ENCODE measurements around the gene SYNE2. TPM values are rescaled to one million over a fixed set of nuclear protein-coding genes. Genes with fewer than 3 reads are reported as not detected.
A peak's percentile ranks its signal among the peaks of the same experiment; 100 is the strongest.

The SYNE2 gene
- total and polyA plus RNA-seq, 10 of the 15 experiments (the other 5 are each of a cell fraction or from before 2014, with no cell fraction given) = 2.1 to 52.7 (median 38.1) TPM

DNA sequence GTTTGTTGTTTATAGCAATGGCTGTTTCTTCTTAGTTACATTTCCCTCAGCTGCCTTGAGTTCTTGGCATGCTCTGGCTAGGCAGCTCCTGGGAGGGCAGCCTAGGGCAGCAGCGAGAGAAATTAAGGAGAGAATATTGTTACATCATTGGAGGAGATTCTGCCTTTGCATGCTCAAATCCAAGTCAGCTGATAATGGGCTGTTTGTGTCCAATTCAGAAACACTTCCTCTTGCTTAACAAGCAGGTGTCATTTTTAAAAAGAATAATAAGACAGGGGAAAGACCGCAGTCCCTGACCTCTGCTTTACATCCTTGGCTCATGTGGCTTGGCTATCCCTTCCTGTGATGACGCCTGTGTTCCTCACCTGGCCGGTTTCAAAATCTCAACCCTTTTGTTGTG lies 364.5 kb downstream of the SYNE2 start (continued):
- TF ChIP-seq IKZF2 (IDR thresholded peaks at IDR 0.05) = peak; percentile 38 to 70; a peak in 3 of 4 replicates
- TF ChIP-seq NFXL1 (IDR thresholded peaks at IDR 0.05; ENCODE audit: borderline replicate concordance) = no peak
- 0 out of 2 replicates have a peak, but pooled peaks have one; percentile 27 for TF ChIP-seq MTA3 (IDR thresholded peaks at IDR 0.05; ENCODE audit: borderline replicate concordance, low read length)
- peak; percentile 58; the same call in 1 of the 2 replicates for TF ChIP-seq MTA2 (IDR thresholded peaks at IDR 0.05; ENCODE audit: low read depth)
- TF ChIP-seq JUNB (IDR thresholded peaks at IDR 0.05) = no peak
- TF ChIP-seq ATF7 (IDR thresholded peaks at IDR 0.05; ENCODE audit: low read depth) = 0 out of 2 replicates have a peak, but pooled peaks have one; percentile 14
- peak; percentile 51; the same call in 1 of the 2 replicates for TF ChIP-seq SPI1 (IDR thresholded peaks at IDR 0.05; ENCODE audit: borderline replicate concordance, insufficient read depth, low read depth, low read length)
- TF ChIP-seq CBFB (IDR thresholded peaks at IDR 0.05; ENCODE audit: low read depth) = 0 out of 2 replicates have a peak, but pooled peaks have one; percentile 36
- TF ChIP-seq NR2F1 (conservative IDR thresholded peaks at IDR 0.05) = peak; percentile 46; the same call in 1 of the 2 replicates
- TF ChIP-seq ZNF687 (IDR thresholded peaks at IDR 0.05) = 0 out of 2 replicates have a peak, but pooled peaks have one; percentile 57
- TF ChIP-seq ZNF207 (IDR thresholded peaks at IDR 0.05; ENCODE audit: borderline replicate concordance) = no peak
- peak in 1 of 2 experiments; percentile 39; a peak in 2 of 4 replicates for TF ChIP-seq EP300 (IDR thresholded peaks at IDR 0.05; ENCODE audit: borderline replicate concordance in 1 of 2, control insufficient read depth in 1 of 2, low read depth in 2 of 2, low read length in 2 of 2)
- TF ChIP-seq BHLHE40 (IDR thresholded peaks at IDR 0.05; ENCODE audit: borderline replicate concordance in 1 of 2, low read depth in 2 of 2, low read length in 1 of 2) = 0 out of 4 replicates have a peak, but pooled peaks have one; percentile 21 to 22
- TF ChIP-seq, protein P1, sequence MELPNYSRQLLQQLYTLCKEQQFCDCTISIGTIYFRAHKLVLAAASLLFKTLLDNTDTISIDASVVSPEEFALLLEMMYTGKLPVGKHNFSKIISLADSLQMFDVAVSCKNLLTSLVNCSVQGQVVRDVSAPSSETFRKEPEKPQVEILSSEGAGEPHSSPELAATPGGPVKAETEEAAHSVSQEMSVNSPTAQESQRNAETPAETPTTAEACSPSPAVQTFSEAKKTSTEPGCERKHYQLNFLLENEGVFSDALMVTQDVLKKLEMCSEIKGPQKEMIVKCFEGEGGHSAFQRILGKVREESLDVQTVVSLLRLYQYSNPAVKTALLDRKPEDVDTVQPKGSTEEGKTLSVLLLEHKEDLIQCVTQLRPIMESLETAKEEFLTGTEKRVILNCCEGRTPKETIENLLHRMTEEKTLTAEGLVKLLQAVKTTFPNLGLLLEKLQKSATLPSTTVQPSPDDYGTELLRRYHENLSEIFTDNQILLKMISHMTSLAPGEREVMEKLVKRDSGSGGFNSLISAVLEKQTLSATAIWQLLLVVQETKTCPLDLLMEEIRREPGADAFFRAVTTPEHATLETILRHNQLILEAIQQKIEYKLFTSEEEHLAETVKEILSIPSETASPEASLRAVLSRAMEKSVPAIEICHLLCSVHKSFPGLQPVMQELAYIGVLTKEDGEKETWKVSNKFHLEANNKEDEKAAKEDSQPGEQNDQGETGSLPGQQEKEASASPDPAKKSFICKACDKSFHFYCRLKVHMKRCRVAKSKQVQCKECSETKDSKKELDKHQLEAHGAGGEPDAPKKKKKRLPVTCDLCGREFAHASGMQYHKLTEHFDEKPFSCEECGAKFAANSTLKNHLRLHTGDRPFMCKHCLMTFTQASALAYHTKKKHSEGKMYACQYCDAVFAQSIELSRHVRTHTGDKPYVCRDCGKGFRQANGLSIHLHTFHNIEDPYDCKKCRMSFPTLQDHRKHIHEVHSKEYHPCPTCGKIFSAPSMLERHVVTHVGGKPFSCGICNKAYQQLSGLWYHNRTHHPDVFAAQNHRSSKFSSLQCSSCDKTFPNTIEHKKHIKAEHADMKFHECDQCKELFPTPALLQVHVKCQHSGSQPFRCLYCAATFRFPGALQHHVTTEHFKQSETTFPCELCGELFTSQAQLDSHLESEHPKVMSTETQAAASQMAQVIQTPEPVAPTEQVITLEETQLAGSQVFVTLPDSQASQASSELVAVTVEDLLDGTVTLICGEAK (IDR thresholded peaks at IDR 0.05; ENCODE audit: borderline replicate concordance) = no peak
- TF ChIP-seq CREB1 (IDR thresholded peaks at IDR 0.05; ENCODE audit: low read depth) = 0 out of 2 replicates have a peak, but pooled peaks have one; percentile 22
- no peak for TF ChIP-seq POLR2A (IDR thresholded peaks at IDR 0.05; ENCODE audit: low read depth, low read length)
